ENCODE measurements around the gene ACOXL. TPM values are rescaled to one million over a fixed set of nuclear protein-coding genes. Genes with fewer than 3 reads are reported as not detected.

The ACOXL gene
- total RNA-seq, 1 donor from 2014 or later, result not detected

DNA sequence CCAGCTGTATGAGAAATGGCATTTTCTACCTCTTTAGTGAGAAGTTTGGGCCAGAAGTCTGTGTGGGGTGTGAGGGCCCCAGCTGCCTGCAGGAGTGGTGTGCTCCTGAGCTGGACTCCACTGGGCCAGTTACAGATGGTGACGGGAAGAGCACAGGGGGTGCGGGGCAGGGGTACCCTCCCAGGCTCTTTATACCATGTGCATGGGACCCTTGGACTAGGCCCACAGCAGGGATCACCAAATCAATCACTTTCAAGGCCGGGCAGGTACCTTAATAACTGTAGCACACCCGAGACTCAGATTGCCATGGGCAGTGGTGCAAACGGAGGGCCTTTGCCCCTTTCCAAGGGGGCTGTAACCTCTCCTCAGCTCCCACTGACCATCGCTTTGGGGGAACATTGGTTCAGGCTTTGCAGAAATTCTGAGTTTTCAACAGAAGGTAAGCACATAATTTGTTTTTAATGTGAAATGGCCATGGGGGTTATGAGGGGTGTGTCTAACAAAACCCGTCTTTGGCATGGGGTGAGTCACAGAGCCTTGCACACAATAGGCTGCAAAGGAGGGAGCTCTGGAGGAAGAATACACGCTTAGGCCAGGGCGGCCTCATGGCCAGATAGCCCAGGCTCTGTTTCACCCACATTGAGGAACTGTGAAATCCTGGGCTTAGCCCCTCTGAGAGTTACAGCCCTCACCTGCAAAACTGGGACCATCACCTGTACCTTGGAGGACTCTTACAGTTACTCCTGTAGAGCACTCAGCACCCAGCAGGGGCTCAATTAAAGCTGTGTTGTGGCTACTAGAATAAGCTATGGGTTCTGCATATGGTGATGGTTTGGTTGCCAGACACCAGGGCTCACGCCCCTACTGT lies 247.3 kb downstream of the ACOXL start:
- DNase-seq (ENCODE audit: low read depth, low spot score), result no peak
- no peak for TF ChIP-seq CTCF (conservative IDR thresholded peaks at IDR 0.05)
- no peaks in the 10 kb centered on the region for H3K27me3 Mint-ChIP-seq (ENCODE audit: low read depth)
- no peak overlapping the region for H3K4me3 Mint-ChIP-seq
- H3K36me3 Mint-ChIP-seq (ENCODE audit: low read depth), result no peaks in the 10 kb centered on the region
- H3K27ac Mint-ChIP-seq (ENCODE audit: unreplicated experiment), result no peak overlapping the region
- H3K9me3 Mint-ChIP-seq, result no peaks in the 10 kb centered on the region
- H3K4me1 Mint-ChIP-seq, result peaks cover 12% of the 10 kb centered on the region

- no peaks in the 10 kb centered on the region for H3K27me3 Mint-ChIP-seq (ENCODE audit: low read depth)
- no peak for TF ChIP-seq CTCF (conservative IDR thresholded peaks at IDR 0.05)
- H3K27ac Mint-ChIP-seq (ENCODE audit: unreplicated experiment), result no peak overlapping the region
- DNase-seq (ENCODE audit: low read depth, low spot score), result no peak
- H3K9me3 Mint-ChIP-seq, result no peaks in the 10 kb centered on the region
- no peak overlapping the region for H3K4me3 Mint-ChIP-seq
- peaks cover 11% of the 10 kb centered on the region for H3K4me1 Mint-ChIP-seq
- H3K36me3 Mint-ChIP-seq (ENCODE audit: low read depth), result no peaks in the 10 kb centered on the region
Measured at GRCh38 chr2:110980339-110981062, 248.1 kb downstream of the ACOXL start.

DNA sequence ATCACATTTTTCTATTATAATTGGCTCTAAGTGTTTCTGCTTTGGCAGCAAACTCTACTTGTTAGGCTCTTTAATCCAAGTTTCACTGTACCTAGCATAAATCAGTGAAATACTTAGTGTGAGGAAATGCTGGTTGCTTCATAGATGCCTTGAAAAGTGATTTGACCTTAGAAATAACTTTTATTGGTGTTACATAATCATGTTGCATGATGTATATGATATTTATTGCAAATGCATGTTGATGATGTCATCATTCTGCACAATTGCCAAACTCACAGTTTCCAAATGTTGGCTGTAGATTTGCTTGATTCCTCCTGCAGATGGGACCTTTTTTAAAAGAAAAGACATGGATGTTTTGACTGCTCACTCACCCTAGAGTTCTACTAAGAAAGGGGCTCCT lies 250.8 kb downstream of the ACOXL start:
- no peaks in the 10 kb centered on the region for H3K36me3 Mint-ChIP-seq (ENCODE audit: low read depth)
- no peak for TF ChIP-seq CTCF (conservative IDR thresholded peaks at IDR 0.05)
- no peak overlapping the region for H3K4me3 Mint-ChIP-seq
- DNase-seq (ENCODE audit: low read depth, low spot score), result no peak
- H3K27me3 Mint-ChIP-seq (ENCODE audit: low read depth), result no peaks in the 10 kb centered on the region
- peaks cover 7% of the 10 kb centered on the region for H3K4me1 Mint-ChIP-seq
- no peak overlapping the region for H3K27ac Mint-ChIP-seq (ENCODE audit: unreplicated experiment)
- H3K9me3 Mint-ChIP-seq, result no peaks in the 10 kb centered on the region

- peaks cover 7% of the 10 kb centered on the region for H3K4me1 Mint-ChIP-seq
- peaks cover 3% of the 10 kb centered on the region for H3K9me3 Mint-ChIP-seq
- no peak overlapping the region for H3K27ac Mint-ChIP-seq (ENCODE audit: unreplicated experiment)
- TF ChIP-seq CTCF (conservative IDR thresholded peaks at IDR 0.05), result no peak
- no peaks in the 10 kb centered on the region for H3K36me3 Mint-ChIP-seq (ENCODE audit: low read depth)
- no peak overlapping the region for H3K4me3 Mint-ChIP-seq
- no peaks in the 10 kb centered on the region for H3K27me3 Mint-ChIP-seq (ENCODE audit: low read depth)
- DNase-seq (ENCODE audit: low read depth, low spot score), result no peak
Measured at GRCh38 chr2:110984694-110985490, 252.5 kb downstream of the ACOXL start.

GRCh38 chr2:110990440-110990839 lies 258.1 kb downstream of the ACOXL start:
- Mint-ChIP-seq H3K27me3 (ENCODE audit: low read depth) (no peaks in the 10 kb centered on the region), H3K27ac (ENCODE audit: unreplicated experiment) (no peak overlapping the region)
- DNase-seq (ENCODE audit: low read depth, low spot score), result no peak

More at GRCh38 chr2:110990440-110990839, 258.1 kb downstream of the ACOXL start:
- Mint-ChIP-seq H3K36me3 (ENCODE audit: low read depth) (peaks cover 2% of the 10 kb centered on the region), H3K4me1 (no peaks in the 10 kb centered on the region), H3K9me3 (peaks cover 16% of the 10 kb centered on the region), H3K4me3 (no peak overlapping the region)
- TF ChIP-seq CTCF (conservative IDR thresholded peaks at IDR 0.05), result no peak

Measured in neural crest cell (in vitro differentiated cells).